H1 (cell line): ENCODE data around the gene AP5M1. TPM values are rescaled to one million over a fixed set of nuclear protein-coding genes. Genes with fewer than 3 reads are reported as not detected.

Experiments
- ASH2L ChIP-seq: fragments of 200-600, 300-600 bp; sonication (generic); IDR thresholded peaks from one replicate; pipeline ENCODE4 v1.7.1; 2017; ENCODE audit warnings: low read length
- JUN ChIP-seq: IDR thresholded peaks from 2 replicates; pipeline ENCODE4 v1.6.1; 2011; ENCODE audit warnings: low read depth, mild to moderate bottlenecking, improper control_type of control experiment, low read length
- JUND ChIP-seq: IDR thresholded peaks from 2 replicates; pipeline ENCODE4 v1.6.1; 2011; ENCODE audit warnings: mild to moderate bottlenecking, improper control_type of control experiment, low read length
- TCF12 ChIP-seq: IDR thresholded peaks from 2 replicates; pipeline ENCODE4 v1.6.1; 2011; ENCODE audit warnings: low read depth, mild to moderate bottlenecking, low read length
- TEAD4 ChIP-seq: IDR thresholded peaks from 2 replicates; pipeline ENCODE4 v1.6.1; 2012; ENCODE audit warnings: low read depth, low read length, inconsistent platforms, mixed read lengths
- polyA plus RNA-seq, 7 experiments: library from polyadenylated mRNA; depleted of rRNA in 3 of 7; stranded (reverse) in 5 of 7; unstranded in 2 of 7; fragments of >200 nt in 5 of 7; fragments of 200-250 nt in 2 of 7; gene quantifications; 1 replicate in 5 of 7; 2 replicates in 1 of 7; 4 replicates in 1 of 7; pipeline versions ENCODE4 v1.2.1 to v1.2.3, GENCODE V29; 2011 to 2013; ENCODE audit warnings: missing spikeins in 2 of 7, mixed read lengths in 2 of 7
- total RNA-seq: library from RNA; stranded (reverse); fragmentation: NEBNext Ultra II Directional; extraction: Animal tissue kit (Norgen Biotek cat#: 25700); gene quantifications from 2 replicates; pipeline ENCODE4 v1.2.1, GENCODE V29; 2021
- TF ChIP-seq, protein P1 (sequence below): IDR thresholded peaks from 2 replicates; pipeline ENCODE4 v1.6.1; 2012; ENCODE audit warnings: low read length, inconsistent platforms

AP5M1 gene
- total and polyA plus RNA-seq, 2 of the 8 experiments (the other 6 are each of a cell fraction or from before 2014, with no cell fraction given) = 20.9 to 51.9 TPM

DNA sequence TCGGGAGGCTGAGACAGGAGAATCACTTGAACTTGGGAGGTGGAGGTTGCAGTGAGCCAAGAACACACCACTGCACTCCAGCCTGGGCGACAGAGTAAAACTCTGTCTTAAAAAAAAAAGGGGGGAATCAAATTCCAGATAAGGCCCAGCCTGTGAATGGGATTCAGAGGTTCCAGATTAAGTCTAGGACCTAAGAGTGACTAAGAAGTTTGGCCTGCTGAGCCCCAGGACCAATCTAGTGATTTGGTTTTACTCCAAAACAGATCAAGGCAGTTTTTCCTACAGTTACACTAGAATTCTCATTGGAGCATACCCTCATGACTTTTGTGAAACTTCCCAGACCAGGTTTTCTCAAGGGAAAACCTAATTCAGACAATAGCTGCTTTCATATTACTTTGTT lies 22.8 kb upstream of the AP5M1 start (continued):
- TF ChIP-seq TEAD4 (no peak), JUN (no peak), ASH2L (no peak), JUND (no peak), TCF12 (no peak)
- TF ChIP-seq, protein P1, sequence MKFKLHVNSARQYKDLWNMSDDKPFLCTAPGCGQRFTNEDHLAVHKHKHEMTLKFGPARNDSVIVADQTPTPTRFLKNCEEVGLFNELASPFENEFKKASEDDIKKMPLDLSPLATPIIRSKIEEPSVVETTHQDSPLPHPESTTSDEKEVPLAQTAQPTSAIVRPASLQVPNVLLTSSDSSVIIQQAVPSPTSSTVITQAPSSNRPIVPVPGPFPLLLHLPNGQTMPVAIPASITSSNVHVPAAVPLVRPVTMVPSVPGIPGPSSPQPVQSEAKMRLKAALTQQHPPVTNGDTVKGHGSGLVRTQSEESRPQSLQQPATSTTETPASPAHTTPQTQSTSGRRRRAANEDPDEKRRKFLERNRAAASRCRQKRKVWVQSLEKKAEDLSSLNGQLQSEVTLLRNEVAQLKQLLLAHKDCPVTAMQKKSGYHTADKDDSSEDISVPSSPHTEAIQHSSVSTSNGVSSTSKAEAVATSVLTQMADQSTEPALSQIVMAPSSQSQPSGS = no peak
- TF ChIP-seq, all 59 proteins: peak for 0
